Hepatocyte (in vitro differentiated cells): ENCODE measurements around the gene ZNF79. TPM values are rescaled to one million over a fixed set of nuclear protein-coding genes. Genes with fewer than 3 reads are reported as not detected.

ENCODE experiments used
- DNase-seq: peaks from one replicate; pipeline ENCODE4 v3.0.0-alpha.2; 2016; ENCODE audit warnings: low spot score
- H2AFZ ChIP-seq: fragments of 200-600 bp; sonication (generic); 2 replicates; pipeline ENCODE4 v1.6.0; 2016; ENCODE audit warnings: antibody characterized with exemption, mild to moderate bottlenecking
- H3K27ac ChIP-seq: fragments of 200-600 bp; sonication (generic); 2 replicates; pipeline ENCODE4 v1.5.1; 2016; ENCODE audit warnings: mild to moderate bottlenecking
- H3K27me3 ChIP-seq: fragments of 200-600 bp; sonication (generic); 2 replicates; pipeline ENCODE4 v1.6.1; 2016
- H3K36me3 ChIP-seq: fragments of 200-600 bp; sonication (generic); replicated peaks from 2 replicates; pipeline ENCODE4 v1.5.1; 2016; ENCODE audit warnings: low read depth; ENCODE audit not compliant: insufficient read depth
- H3K4me1 ChIP-seq: fragments of 200-600 bp; sonication (generic); 2 replicates; pipeline ENCODE4 v1.5.1; 2016; ENCODE audit warnings: mild to moderate bottlenecking, moderate library complexity; ENCODE audit not compliant: insufficient read depth
- H3K4me2 ChIP-seq: fragments of 200-600 bp; sonication (generic); 2 replicates; pipeline ENCODE4 v1.6.0; 2016
- H3K4me3 ChIP-seq: fragments of 200-600 bp; sonication (generic); 2 replicates; pipeline ENCODE4 v1.5.1; 2016; ENCODE audit warnings: mild to moderate bottlenecking
- H3K79me2 ChIP-seq: fragments of 200-600 bp; sonication (generic); 2 replicates; pipeline ENCODE4 v1.6.0; 2017; ENCODE audit warnings: mild to moderate bottlenecking
- H3K9me2 ChIP-seq: fragments of 200-600 bp; sonication (generic); replicated peaks from 2 replicates; pipeline ENCODE4 v1.6.0; 2017; ENCODE audit warnings: mild to moderate bottlenecking; ENCODE audit not compliant: insufficient read depth
- H3K9me3 ChIP-seq: fragments of 200-600 bp; sonication (generic); 2 replicates; pipeline ENCODE4 v1.5.1; 2016; ENCODE audit warnings: low read depth, mild to moderate bottlenecking
- H4K20me1 ChIP-seq: fragments of 200-600 bp; sonication (generic); 2 replicates; pipeline ENCODE4 v1.6.0; 2016; ENCODE audit warnings: mild to moderate bottlenecking; ENCODE audit not compliant: insufficient read depth, poor library complexity, severe bottlenecking
- CTCF ChIP-seq: fragments of 200-600 bp; sonication (generic); IDR thresholded peaks from 2 replicates; pipeline ENCODE4 v1.5.1; 2016; ENCODE audit warnings: antibody characterized with exemption, mild to moderate bottlenecking; ENCODE audit not compliant: poor library complexity
- EZH2 ChIP-seq: fragments of 200-600 bp; sonication (generic); IDR thresholded peaks from 2 replicates; pipeline ENCODE4 v1.6.1; 2016; ENCODE audit warnings: antibody characterized with exemption, mild to moderate bottlenecking, borderline replicate concordance
- EZH2phosphoT487 ChIP-seq: fragments of 200-600 bp; sonication (generic); IDR thresholded peaks from one replicate; pipeline ENCODE4 v1.6.1; 2018; ENCODE audit warnings: antibody characterized with exemption, mild to moderate bottlenecking, low read depth, moderate library complexity; ENCODE audit not compliant: unreplicated experiment, severe bottlenecking
- WGBS: methylation state at CpG from one replicate; pipeline ENCODE4 v1.1.6; 2016; ENCODE audit warnings: low lambda C conversion rate; ENCODE audit errors: missing lambda C conversion rate; 5-methylcytosine and 5-hydroxymethylcytosine counted together
- polyA plus RNA-seq: library from polyadenylated mRNA; unstranded; fragments of >200 nt; fragmentation: Nextera tagmentation; extraction: Ambion mirVana; gene quantifications from 2 replicates; pipeline ENCODE4 v1.2.1, GENCODE V29; 2016
- small RNA-seq: library from RNA; depleted of rRNA; stranded (forward); fragments of <200 nt; gene quantifications from one replicate; pipeline ENCODE3, GENCODE V24; 2014
- total RNA-seq: library from RNA; depleted of rRNA; stranded (reverse); fragments of >200 nt; gene quantifications from 2 replicates; pipeline ENCODE4 v1.2.3, GENCODE V29; 2014

The ZNF79 gene
- total and polyA plus RNA-seq, 2 experiments from 2014 or later = 6.0 to 9.0 TPM

- DNase-seq = peak; percentile 3
- no peak for TF ChIP-seq CTCF
- no peak for TF ChIP-seq EZH2phosphoT487
- TF ChIP-seq EZH2 = no peak
These were observed 69.6 kb downstream of the ZNF79 start for GRCh38 chr9:127493592-127494303.

GRCh38 chr9:127494304-127494702 lies 70.1 kb downstream of the ZNF79 start:
- Histone ChIP-seq H3K4me1 (peaks cover 4% of the 10 kb centered on the region), H3K9me2 (no peaks in the 10 kb centered on the region), H3K79me2 (no peaks in the 10 kb centered on the region), H3K4me2 (no peak overlapping the region), H3K9me3 (no peaks in the 10 kb centered on the region), H3K27ac (no peak overlapping the region), H3K36me3 (no peaks in the 10 kb centered on the region), H4K20me1 (no peaks in the 10 kb centered on the region), H2AFZ (no peak overlapping the region), H3K4me3 (no peak overlapping the region), H3K27me3 (no peaks in the 10 kb centered on the region)
- no peak for TF ChIP-seq EZH2phosphoT487
- no peak for TF ChIP-seq EZH2
- no peak for TF ChIP-seq CTCF
- DNase-seq = no peak
- 81% methylated on average over 9 of the region's 9 CpGs for WGBS

More at GRCh38 chr9:127493592-127494303, 69.6 kb downstream of the ZNF79 start:
- Histone ChIP-seq H3K27me3 (no peaks in the 10 kb centered on the region), H3K36me3 (no peaks in the 10 kb centered on the region), H3K27ac (no peak overlapping the region), H2AFZ (no peak overlapping the region), H3K4me2 (no peak overlapping the region), H3K4me3 (no peak overlapping the region), H3K79me2 (no peaks in the 10 kb centered on the region), H3K9me3 (no peaks in the 10 kb centered on the region), H3K9me2 (no peaks in the 10 kb centered on the region), H3K4me1 (peaks cover 4% of the 10 kb centered on the region), H4K20me1 (no peaks in the 10 kb centered on the region)
- WGBS = 93% methylated on average over 22 of the region's 22 CpGs

Small RNA genes lying within 50 kb of the gene (small RNA-seq; reads per million reads assigned to genes)
- not detected for gene RF00019
- 526 reads per million, percentile 99 among the genes with 10 or more reads in this experiment for gene SNORA65

Other genes starting within 250 kb of the ZNF79 start
- 10.5 and 14.5 TPM in 2 replicates for gene GARNL3, start 159.6 kb upstream of the ZNF79 start, total RNA-seq
- 9.5 and 16.4 TPM in 2 replicates for gene GARNL3, start 159.6 kb upstream of the ZNF79 start, polyA plus RNA-seq
- 91.7 and 99.7 TPM in 2 replicates for gene SLC2A8, start 27.2 kb upstream of the ZNF79 start, total RNA-seq
- 138 and 145 TPM in 2 replicates for gene SLC2A8, start 27.2 kb upstream of the ZNF79 start, polyA plus RNA-seq
- 1,720 and 2,202 TPM in 2 replicates for gene RPL12, start 27.0 kb downstream of the ZNF79 start, total RNA-seq
- 392 and 417 TPM in 2 replicates for gene RPL12, start 27.0 kb downstream of the ZNF79 start, polyA plus RNA-seq
- gene LRSAM1, start 27.1 kb downstream of the ZNF79 start, total RNA-seq = 6.8 and 10.7 TPM in 2 replicates
- gene LRSAM1, start 27.1 kb downstream of the ZNF79 start, polyA plus RNA-seq = 19.4 and 22.1 TPM in 2 replicates
- 10.7 and 27.6 TPM in 2 replicates for gene STXBP1, start 187.9 kb downstream of the ZNF79 start, total RNA-seq
- 18.0 and 22.6 TPM in 2 replicates for gene STXBP1, start 187.9 kb downstream of the ZNF79 start, polyA plus RNA-seq